Measurements from ENCODE around the gene RALGAPA2.

RALGAPA2 gene

DNA sequence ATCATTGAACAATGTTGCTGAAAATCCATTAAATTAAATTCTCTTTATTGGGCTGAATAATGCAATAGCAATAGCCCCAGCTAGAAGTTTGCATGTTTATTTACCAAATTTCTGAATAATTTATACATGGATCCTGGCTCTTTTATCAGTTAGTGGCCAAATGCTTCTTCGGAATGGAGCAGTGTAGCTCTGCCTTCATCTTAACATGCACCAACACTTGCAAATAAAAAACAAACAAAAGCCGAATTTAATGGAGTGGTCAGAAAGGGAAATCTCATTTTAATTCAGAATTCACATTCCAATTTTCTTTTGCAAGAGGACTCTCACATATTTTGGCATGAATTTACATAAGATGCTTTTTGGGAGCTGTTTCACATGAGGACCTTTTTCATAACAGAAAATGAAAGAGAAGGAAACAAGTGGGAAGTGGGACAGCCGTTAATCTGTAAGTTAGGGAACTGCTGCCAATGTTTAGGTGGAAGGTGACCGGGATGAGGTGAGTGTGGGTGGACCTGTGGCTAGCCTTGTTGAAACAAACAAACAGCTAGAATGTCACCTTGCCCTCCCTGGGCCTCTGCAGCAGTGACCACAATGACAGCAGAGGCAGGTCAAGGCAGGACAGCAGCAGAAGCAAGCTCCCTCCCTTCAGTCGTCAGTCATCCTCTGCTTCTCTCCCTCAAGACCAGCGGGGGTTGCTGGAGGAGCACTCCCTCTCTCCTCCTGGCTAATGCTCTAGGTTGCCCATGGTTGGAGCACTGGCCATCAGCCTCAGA lies 271.4 kb downstream of the RALGAPA2 start:
- no peak overlapping the region for H3K27ac ChIP-seq (replicated peaks)
- TF ChIP-seq GABPA (IDR thresholded peaks at IDR 0.05; ENCODE audit: low read depth) = no peak
- TF ChIP-seq, protein P1, sequence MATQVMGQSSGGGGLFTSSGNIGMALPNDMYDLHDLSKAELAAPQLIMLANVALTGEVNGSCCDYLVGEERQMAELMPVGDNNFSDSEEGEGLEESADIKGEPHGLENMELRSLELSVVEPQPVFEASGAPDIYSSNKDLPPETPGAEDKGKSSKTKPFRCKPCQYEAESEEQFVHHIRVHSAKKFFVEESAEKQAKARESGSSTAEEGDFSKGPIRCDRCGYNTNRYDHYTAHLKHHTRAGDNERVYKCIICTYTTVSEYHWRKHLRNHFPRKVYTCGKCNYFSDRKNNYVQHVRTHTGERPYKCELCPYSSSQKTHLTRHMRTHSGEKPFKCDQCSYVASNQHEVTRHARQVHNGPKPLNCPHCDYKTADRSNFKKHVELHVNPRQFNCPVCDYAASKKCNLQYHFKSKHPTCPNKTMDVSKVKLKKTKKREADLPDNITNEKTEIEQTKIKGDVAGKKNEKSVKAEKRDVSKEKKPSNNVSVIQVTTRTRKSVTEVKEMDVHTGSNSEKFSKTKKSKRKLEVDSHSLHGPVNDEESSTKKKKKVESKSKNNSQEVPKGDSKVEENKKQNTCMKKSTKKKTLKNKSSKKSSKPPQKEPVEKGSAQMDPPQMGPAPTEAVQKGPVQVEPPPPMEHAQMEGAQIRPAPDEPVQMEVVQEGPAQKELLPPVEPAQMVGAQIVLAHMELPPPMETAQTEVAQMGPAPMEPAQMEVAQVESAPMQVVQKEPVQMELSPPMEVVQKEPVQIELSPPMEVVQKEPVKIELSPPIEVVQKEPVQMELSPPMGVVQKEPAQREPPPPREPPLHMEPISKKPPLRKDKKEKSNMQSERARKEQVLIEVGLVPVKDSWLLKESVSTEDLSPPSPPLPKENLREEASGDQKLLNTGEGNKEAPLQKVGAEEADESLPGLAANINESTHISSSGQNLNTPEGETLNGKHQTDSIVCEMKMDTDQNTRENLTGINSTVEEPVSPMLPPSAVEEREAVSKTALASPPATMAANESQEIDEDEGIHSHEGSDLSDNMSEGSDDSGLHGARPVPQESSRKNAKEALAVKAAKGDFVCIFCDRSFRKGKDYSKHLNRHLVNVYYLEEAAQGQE (IDR thresholded peaks at IDR 0.05; ENCODE audit: insufficient replicate concordance, low read depth) = no peak
- no peak for TF ChIP-seq POLR2AphosphoS5 (IDR thresholded peaks at IDR 0.05; ENCODE audit: low read depth)
- TF ChIP-seq, protein P2, sequence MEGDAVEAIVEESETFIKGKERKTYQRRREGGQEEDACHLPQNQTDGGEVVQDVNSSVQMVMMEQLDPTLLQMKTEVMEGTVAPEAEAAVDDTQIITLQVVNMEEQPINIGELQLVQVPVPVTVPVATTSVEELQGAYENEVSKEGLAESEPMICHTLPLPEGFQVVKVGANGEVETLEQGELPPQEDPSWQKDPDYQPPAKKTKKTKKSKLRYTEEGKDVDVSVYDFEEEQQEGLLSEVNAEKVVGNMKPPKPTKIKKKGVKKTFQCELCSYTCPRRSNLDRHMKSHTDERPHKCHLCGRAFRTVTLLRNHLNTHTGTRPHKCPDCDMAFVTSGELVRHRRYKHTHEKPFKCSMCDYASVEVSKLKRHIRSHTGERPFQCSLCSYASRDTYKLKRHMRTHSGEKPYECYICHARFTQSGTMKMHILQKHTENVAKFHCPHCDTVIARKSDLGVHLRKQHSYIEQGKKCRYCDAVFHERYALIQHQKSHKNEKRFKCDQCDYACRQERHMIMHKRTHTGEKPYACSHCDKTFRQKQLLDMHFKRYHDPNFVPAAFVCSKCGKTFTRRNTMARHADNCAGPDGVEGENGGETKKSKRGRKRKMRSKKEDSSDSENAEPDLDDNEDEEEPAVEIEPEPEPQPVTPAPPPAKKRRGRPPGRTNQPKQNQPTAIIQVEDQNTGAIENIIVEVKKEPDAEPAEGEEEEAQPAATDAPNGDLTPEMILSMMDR (IDR thresholded peaks at IDR 0.05; ENCODE audit: insufficient read depth, low read length) = no peak
- TF ChIP-seq SPI1 (IDR thresholded peaks at IDR 0.05; ENCODE audit: borderline replicate concordance, low read depth) = no peak
- H3K4me3 ChIP-seq (replicated peaks; ENCODE audit: insufficient read depth, low read length) = no peak overlapping the region
- DNase-seq (ENCODE audit: low read depth in 1 of 2, low spot score in 1 of 2) = no peak
- no peaks in the 10 kb centered on the region for H3K27me3 ChIP-seq (ENCODE audit: insufficient read depth, poor library complexity, severe bottlenecking)

GRCh38 chr20:20440481-20440880 lies 272.0 kb downstream of the RALGAPA2 start:
- Histone ChIP-seq H3K4me3 (replicated peaks; ENCODE audit: insufficient read depth, low read length) (no peak overlapping the region), H3K27ac (replicated peaks) (no peak overlapping the region), H3K27me3 (ENCODE audit: insufficient read depth, poor library complexity, severe bottlenecking) (no peaks in the 10 kb centered on the region)
- TF ChIP-seq, protein P1 (IDR thresholded peaks at IDR 0.05; ENCODE audit: insufficient replicate concordance, low read depth) = no peak
- no peak for DNase-seq (ENCODE audit: low read depth in 1 of 2, low spot score in 1 of 2)

DNA sequence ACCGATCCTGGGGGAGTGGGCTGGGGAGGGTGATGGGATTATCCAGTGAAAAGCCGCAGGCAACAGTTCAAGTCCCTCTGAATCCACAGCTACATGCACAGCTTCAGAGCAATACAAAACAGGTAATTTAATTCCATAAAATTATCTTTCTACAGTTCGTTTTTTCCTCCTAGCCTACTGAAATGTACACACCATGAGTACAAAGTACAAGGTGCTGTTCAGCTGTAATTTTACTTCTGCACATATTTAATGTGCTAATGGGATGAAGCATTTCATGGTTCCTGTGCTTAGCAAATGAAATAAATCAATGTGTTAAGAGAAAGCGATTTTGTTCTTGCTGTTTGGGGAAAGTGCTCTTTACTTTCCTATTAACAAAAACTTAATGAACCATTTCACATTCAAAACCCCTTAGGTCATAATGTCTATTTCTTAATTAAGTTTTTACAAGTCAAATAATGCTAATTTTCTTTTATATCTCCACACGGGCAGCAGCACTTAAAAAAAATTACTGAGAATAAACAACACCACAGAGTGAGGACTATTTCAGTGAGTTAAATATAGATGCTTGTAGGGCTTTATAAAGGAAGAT lies 272.7 kb downstream of the RALGAPA2 start:
- Histone ChIP-seq H3K4me3 (replicated peaks; ENCODE audit: insufficient read depth, low read length) (no peak overlapping the region), H3K27me3 (ENCODE audit: insufficient read depth, poor library complexity, severe bottlenecking) (no peaks in the 10 kb centered on the region), H3K27ac (replicated peaks) (no peak overlapping the region)
- no peak for TF ChIP-seq SPI1 (IDR thresholded peaks at IDR 0.05; ENCODE audit: borderline replicate concordance, low read depth)
- TF ChIP-seq, protein P1 (IDR thresholded peaks at IDR 0.05; ENCODE audit: insufficient replicate concordance, low read depth) = no peak
- no peak for TF ChIP-seq GABPA (IDR thresholded peaks at IDR 0.05; ENCODE audit: low read depth)
- TF ChIP-seq, protein P2 (IDR thresholded peaks at IDR 0.05; ENCODE audit: insufficient read depth, low read length) = no peak
- TF ChIP-seq POLR2AphosphoS5 (IDR thresholded peaks at IDR 0.05; ENCODE audit: low read depth) = no peak
- DNase-seq (ENCODE audit: low read depth in 1 of 2, low spot score in 1 of 2) = no peak

Data from HL-60 (cell line).